Suppressor macrophage (primary cell): ENCODE results near the gene SMC2.

Experiments
- DNase-seq, 4 experiments: peaks; one replicate each; pipeline ENCODE4 v3.0.0-alpha.2; 2020 to 2022

SMC2 gene

GRCh38 chr9:104107799-104108198, 13.7 kb downstream of the SMC2 start:
- no peak for DNase-seq

DNA sequence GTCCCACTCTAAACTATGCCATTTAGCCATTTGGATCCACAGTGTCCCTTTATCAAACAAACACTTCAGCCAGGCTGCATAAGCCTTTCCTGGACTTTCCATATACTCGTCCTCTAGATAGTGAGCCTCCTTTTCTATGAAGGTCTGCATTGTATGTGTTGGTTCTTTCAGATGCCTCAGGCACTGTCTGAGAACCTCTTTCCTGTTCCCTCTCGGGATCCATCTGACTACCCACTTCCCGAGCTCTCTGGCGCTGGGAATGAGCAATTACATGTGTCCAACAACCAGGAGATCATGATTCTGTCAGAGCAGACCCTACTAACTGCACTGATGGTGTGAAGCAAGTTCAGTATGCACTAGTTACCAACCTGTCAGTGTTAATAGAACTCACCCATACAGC, 14.2 kb downstream of the SMC2 start:
- DNase-seq, result no peak

DNA sequence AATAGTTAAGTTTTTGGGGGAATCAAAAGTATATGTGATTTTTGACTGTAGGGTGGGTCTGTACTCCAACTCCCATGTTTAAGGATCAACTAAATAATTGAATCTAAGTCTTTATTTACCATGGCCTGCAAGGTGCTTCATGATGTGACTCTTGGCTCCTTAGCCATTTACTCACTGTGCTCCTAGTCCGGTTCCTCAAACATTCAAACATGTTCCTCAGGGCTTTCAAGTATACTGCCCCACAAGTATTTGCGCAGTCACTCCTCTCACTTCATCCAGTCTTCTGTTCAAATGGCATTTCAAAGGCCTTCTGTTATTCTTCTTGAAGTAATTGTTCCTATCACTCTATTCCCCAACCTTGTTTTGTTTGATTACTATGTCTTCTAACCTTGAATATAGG, 16.4 kb downstream of the SMC2 start:
- no peak for DNase-seq

- no peak for DNase-seq
Observed at GRCh38 chr9:104118916-104119315, 24.8 kb downstream of the SMC2 start.

- no peak for DNase-seq
Observed at GRCh38 chr9:104121022-104121421, 26.9 kb downstream of the SMC2 start.

- no peak for DNase-seq
Observed at GRCh38 chr9:104138243-104138868, 44.2 kb downstream of the SMC2 start.

- DNase-seq, result no peak
Observed at GRCh38 chr9:104142799-104143549, 48.9 kb downstream of the SMC2 start.

DNA sequence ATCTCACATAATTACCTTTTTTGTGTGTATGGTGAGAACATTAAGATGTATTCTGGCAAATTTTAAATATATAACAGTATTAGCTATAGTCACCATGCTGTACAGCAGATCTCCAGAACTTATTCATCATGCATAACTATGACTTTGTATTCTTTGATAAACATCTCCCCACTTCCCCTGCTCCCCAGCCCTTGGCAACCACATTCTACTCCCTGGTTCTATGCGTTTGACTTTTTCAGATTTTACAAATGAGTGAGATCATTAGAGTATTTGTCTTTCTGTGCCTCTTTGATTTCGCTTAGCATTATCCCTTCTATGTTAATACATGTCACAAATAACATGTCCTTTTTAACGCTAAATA, 49.4 kb downstream of the SMC2 start:
- DNase-seq, result no peak

- DNase-seq, result no peak
Observed at GRCh38 chr9:104144336-104144735, 50.2 kb downstream of the SMC2 start.

DNA sequence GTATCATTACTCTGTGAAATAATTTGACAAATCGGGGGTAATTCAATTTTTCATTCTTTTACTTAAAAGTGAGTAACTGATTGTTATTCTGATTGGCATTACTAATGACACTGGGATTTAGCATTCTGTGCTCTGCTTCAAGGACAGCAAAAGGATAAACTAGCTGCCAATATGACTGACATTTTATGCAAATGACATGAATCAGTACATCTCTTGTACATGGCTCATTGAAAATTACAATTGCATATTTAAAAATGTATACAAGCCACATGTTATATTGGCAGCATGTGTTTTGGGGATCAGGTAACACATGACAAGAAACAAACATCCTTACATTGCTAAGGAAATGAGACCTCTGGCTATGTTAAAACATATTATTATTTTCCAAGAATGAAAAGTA, 79.0 kb downstream of the SMC2 start:
- no peak for DNase-seq

GRCh38 chr9:104177003-104177611, 83.0 kb downstream of the SMC2 start:
- peak in 1 of 4 experiments; percentile 1 for DNase-seq

GRCh38 chr9:104177676-104178075, 83.6 kb downstream of the SMC2 start:
- DNase-seq, result no peak
